Body of pancreas (tissue), 4 donors: ENCODE results near the gene SLC22A14. TPM values are rescaled to one million over a fixed set of nuclear protein-coding genes. Genes with fewer than 3 reads are reported as not detected.
"Not testable (repeated sequence)": the region's sequence is repeated elsewhere in the genome, so short reads cannot be mapped to it uniquely, and the experiment has no call there.

Experiments
- ATAC-seq: fragments of 150-250 bp; one replicate; pipeline ENCODE4 v1.9.1; 2016
- DNase-seq, 4 donors: peaks; one replicate each; pipeline ENCODE4 v3.0.0-alpha.2; 2019
- H3K27ac ChIP-seq, 4 donors: fragments of 200-600 bp; sonication (generic); 1 replicate in 3 of 4; 2 replicates in 1 of 4; pipeline versions ENCODE4 v1.5.1 to v1.6.1; 2016 to 2019; ENCODE audit warnings: mild to moderate bottlenecking in 1 of 4, mixed read lengths in 1 of 4, moderate library complexity in 1 of 4
- H3K27me3 ChIP-seq, 2 donors: fragments of 200-600 bp; sonication (generic); one replicate each; pipeline ENCODE4 v1.6.0; 2016; ENCODE audit warnings: mild to moderate bottlenecking in 1 of 2
- H3K36me3 ChIP-seq, 2 donors: fragments of 200-600 bp; sonication (generic); replicated peaks in 1 of 2; 2 replicates each; pipeline ENCODE4 v1.5.1; 2016; ENCODE audit warnings: low read depth in 2 of 2; ENCODE audit not compliant: insufficient read depth in 1 of 2
- H3K4me1 ChIP-seq: fragments of 200-600 bp; sonication (generic); one replicate; pipeline ENCODE4 v1.6.0; 2016
- H3K4me3 ChIP-seq, 2 donors: fragments of 200-600 bp; sonication (generic); 1 replicate in 1 of 2; 2 replicates in 1 of 2; pipeline ENCODE4 v1.5.1; 2016 to 2019
- H3K9me3 ChIP-seq, 3 donors: fragments of 200-600 bp; sonication (generic); 1 replicate in 2 of 3; 2 replicates in 1 of 3; pipeline ENCODE4 v1.5.1; 2016
- CTCF ChIP-seq, 7 experiments: fragments of 450-650 bp in 4 of 7; fragments of 200-600 bp in 3 of 7; sonication (generic) in 3 of 7; IDR thresholded peaks; one replicate each; pipeline ENCODE4 v1.5.1; 2016 to 2019; ENCODE audit warnings: antibody characterized with exemption in 7 of 7
- POLR2A ChIP-seq, 3 donors: fragments of 450-650 bp; IDR thresholded peaks; one replicate each; pipeline ENCODE4 v1.6.1; 2016; ENCODE audit warnings: antibody characterized with exemption in 3 of 3, mild to moderate bottlenecking in 2 of 3
- WGBS, 2 donors: methylation state at CpG; one replicate each; pipeline ENCODE4 v1.1.5; 2017; 5-methylcytosine and 5-hydroxymethylcytosine counted together
- intact Hi-C: fragments of 100-400 bp; cut with DNase I; formaldehyde crosslinking; loops from one replicate; pipeline ENCODE4 v1.15.1; 2023
- total RNA-seq, 2 donors: library from RNA; depleted of rRNA; stranded (reverse); fragments of >200 nt; gene quantifications; one replicate each; pipeline ENCODE4 v1.1.0, GENCODE V29; 2016

The SLC22A14 gene
- total RNA-seq, 2 donors from 2014 or later = not detected

- H3K9me3 ChIP-seq, H3K36me3 ChIP-seq, H3K4me1 ChIP-seq, DNase-seq, H3K27ac ChIP-seq, intact Hi-C loops, H3K27me3 ChIP-seq, H3K4me3 ChIP-seq, ATAC-seq: not testable (repeated sequence)
- WGBS, 2 donors = 72 to 73% methylated on average over 4 of the region's 4 CpGs
Observed at GRCh38 chr3:38297053-38297452, 15.0 kb downstream of the SLC22A14 start.

GRCh38 chr3:38297537-38297936 is 15.4 kb downstream of the SLC22A14 start:
- intact Hi-C loops = no loop called here
- TF ChIP-seq CTCF (IDR thresholded peaks at IDR 0.05) = no peak
- TF ChIP-seq POLR2A (IDR thresholded peaks at IDR 0.05) = no peak
- no peaks in the 10 kb centered on the region for H3K4me1 ChIP-seq
- ATAC-seq = no peak
- no peaks in the 10 kb centered on the region for H3K36me3 ChIP-seq
- H3K27ac ChIP-seq = no peak overlapping the region
- H3K4me3 ChIP-seq = no peak overlapping the region
- H3K27me3 ChIP-seq = no peaks in the 10 kb centered on the region
- DNase-seq = no peak
- no peaks in the 10 kb centered on the region for H3K9me3 ChIP-seq

- TF ChIP-seq POLR2A (IDR thresholded peaks at IDR 0.05) (no peak), CTCF (IDR thresholded peaks at IDR 0.05) (peak in 4 of 7 experiments; percentile 19 to 35 (median 34))
- Histone ChIP-seq H3K27ac (no peak overlapping the region), H3K9me3 (no peaks in the 10 kb centered on the region), H3K36me3 (no peaks in the 10 kb centered on the region), H3K4me3 (no peak overlapping the region), H3K4me1 (no peaks in the 10 kb centered on the region), H3K27me3 (no peaks in the 10 kb centered on the region)
- 70 to 74% methylated on average over 5 of the region's 5 CpGs for WGBS, 2 donors
- intact Hi-C loops = no loop called here
- no peak for ATAC-seq
- DNase-seq = no peak
Observed at GRCh38 chr3:38297947-38298711, 16.0 kb downstream of the SLC22A14 start.

- no peak for DNase-seq
- Histone ChIP-seq H3K9me3 (no peaks in the 10 kb centered on the region), H3K27me3 (no peaks in the 10 kb centered on the region), H3K4me1 (no peaks in the 10 kb centered on the region), H3K36me3 (no peaks in the 10 kb centered on the region), H3K27ac (no peak overlapping the region), H3K4me3 (no peak overlapping the region)
- WGBS, 2 donors = 86% methylated on average over 5 of the region's 5 CpGs; no CpG with 5 or more reads in 1 of the 2 donors
- no peak for TF ChIP-seq POLR2A (IDR thresholded peaks at IDR 0.05)
- TF ChIP-seq CTCF (IDR thresholded peaks at IDR 0.05) = no peak
- no peak for ATAC-seq
- intact Hi-C loops = no loop called here
Observed at GRCh38 chr3:38306941-38307340, 24.8 kb downstream of the SLC22A14 start.

- Histone ChIP-seq H3K9me3 (no peaks in the 10 kb centered on the region), H3K4me1 (no peaks in the 10 kb centered on the region), H3K27ac (no peak overlapping the region), H3K36me3 (no peaks in the 10 kb centered on the region), H3K4me3 (no peak overlapping the region), H3K27me3 (no peaks in the 10 kb centered on the region)
- TF ChIP-seq CTCF (IDR thresholded peaks at IDR 0.05) (no peak), POLR2A (IDR thresholded peaks at IDR 0.05) (no peak)
- ATAC-seq (no peak), DNase-seq (no peak)
- intact Hi-C loops = no loop called here
- WGBS, 2 donors = 85 to 86% methylated on average over 12 of the region's 12 CpGs
Observed at GRCh38 chr3:38307599-38307998, 25.5 kb downstream of the SLC22A14 start.
